Naive B cell (primary cell): Measurements from ENCODE around the gene WDR33. TPM values are rescaled to one million over a fixed set of nuclear protein-coding genes. Genes with fewer than 3 reads are reported as not detected.
A peak's percentile ranks its signal among the peaks of the same experiment; 100 is the strongest.

ENCODE experiments used
- ATAC-seq, 2 donors: fragments of 150-1000 bp; cut with Tn5 transposase; 2 replicates each; pipeline ENCODE4 v1.10.0; 2021; ENCODE audit warnings: low read depth in 2 of 2, mild to moderate bottlenecking in 2 of 2, moderate library complexity in 2 of 2
- DNase-seq: peaks from one replicate; pipeline ENCODE4 v3.0.0; 2022
- H3K27ac Mint-ChIP-seq, 6 donors: one replicate each; pipeline ENCODE4 v1.8.0; 2020 to 2022; ENCODE audit warnings: mild to moderate bottlenecking in 6 of 6, mixed read lengths in 6 of 6, moderate library complexity in 5 of 6, inconsistent platforms in 2 of 6
- H3K27me3 Mint-ChIP-seq, 3 donors: one replicate each; pipeline ENCODE4 v1.8.0; 2021 to 2022; ENCODE audit warnings: mixed read lengths in 3 of 3, mild to moderate bottlenecking in 1 of 3
- H3K36me3 Mint-ChIP-seq, 2 donors: one replicate each; pipeline ENCODE4 v1.8.0; 2020 to 2022; ENCODE audit warnings: mixed read lengths in 2 of 2, inconsistent platforms in 1 of 2, mild to moderate bottlenecking in 1 of 2
- H3K4me1 Mint-ChIP-seq, 3 donors: one replicate each; pipeline ENCODE4 v1.8.0; 2020 to 2022; ENCODE audit warnings: mixed read lengths in 3 of 3, inconsistent platforms in 1 of 3, mild to moderate bottlenecking in 1 of 3, moderate library complexity in 1 of 3
- H3K4me3 Mint-ChIP-seq, 8 donors: one replicate each; pipeline ENCODE4 v1.8.0; 2020 to 2022; ENCODE audit warnings: mild to moderate bottlenecking in 8 of 8, mixed read lengths in 8 of 8, moderate library complexity in 8 of 8, inconsistent platforms in 2 of 8
- H3K9me3 Mint-ChIP-seq, 7 donors: one replicate each; pipeline ENCODE4 v1.8.0; 2020 to 2022; ENCODE audit warnings: mixed read lengths in 7 of 7, mild to moderate bottlenecking in 5 of 7, inconsistent platforms in 2 of 7, moderate library complexity in 1 of 7
- polyA plus RNA-seq, 6 donors: library from polyadenylated mRNA; unstranded; fragments of 300-500 nt; fragmentation: Illumina TruSeq; gene quantifications; one replicate each; pipeline ENCODE4 v1.2.3, GENCODE V29; 2021; ENCODE audit warnings: low read depth in 6 of 6

Gene WDR33
- polyA plus RNA-seq, 6 donors from 2014 or later = 20.5 to 50.4 (median 37.3) TPM

DNA sequence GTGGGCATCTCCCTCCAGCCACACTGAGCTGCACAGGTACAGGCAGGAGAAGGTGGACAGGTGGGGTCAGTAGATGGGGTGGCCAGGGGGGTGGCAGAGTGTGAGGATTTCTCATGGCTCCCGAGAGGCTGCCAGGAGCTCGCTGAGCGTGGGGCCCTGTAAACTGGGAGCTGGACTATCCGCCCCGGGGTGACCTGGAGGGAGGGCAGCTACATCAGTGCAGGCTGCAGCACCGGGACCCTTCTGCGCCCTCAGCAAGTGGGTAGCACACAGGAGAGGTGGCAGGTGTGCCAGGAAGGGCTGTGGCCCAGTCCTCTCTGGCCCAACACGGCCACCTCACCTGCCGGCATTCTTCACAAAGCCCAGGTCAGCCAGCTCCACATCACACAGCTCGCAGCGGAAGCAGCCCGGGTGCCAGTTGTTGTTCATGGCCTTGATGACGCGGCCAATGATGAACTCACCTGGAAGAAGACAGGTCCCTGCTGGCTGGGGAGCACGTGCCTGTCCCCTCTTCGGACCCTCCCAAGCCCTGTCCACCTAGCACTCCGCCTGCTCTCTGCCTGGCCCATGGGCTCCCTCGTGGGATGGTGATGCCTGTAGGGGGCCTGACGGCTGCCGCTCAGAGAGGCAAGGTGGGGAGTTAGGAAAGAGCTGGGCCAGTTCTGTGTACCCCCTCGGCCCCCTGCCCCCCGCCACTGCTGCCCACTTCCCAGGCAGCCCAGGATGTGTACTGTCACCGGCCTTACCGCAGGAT, 156.7 kb downstream of the WDR33 start:
- Mint-ChIP-seq H3K4me1 (peaks cover 30 to 52% (median 43%) of the 10 kb centered on the region in 3 donors), H3K36me3 (no peaks in the 10 kb centered on the region), H3K27me3 (peaks cover 0 to 5% (median 0%) of the 10 kb centered on the region in 3 donors), H3K27ac (no peak overlapping the region), H3K4me3 (no peak overlapping the region), H3K9me3 (no peaks in the 10 kb centered on the region)
- DNase-seq (no peak), ATAC-seq (no peak)

DNA sequence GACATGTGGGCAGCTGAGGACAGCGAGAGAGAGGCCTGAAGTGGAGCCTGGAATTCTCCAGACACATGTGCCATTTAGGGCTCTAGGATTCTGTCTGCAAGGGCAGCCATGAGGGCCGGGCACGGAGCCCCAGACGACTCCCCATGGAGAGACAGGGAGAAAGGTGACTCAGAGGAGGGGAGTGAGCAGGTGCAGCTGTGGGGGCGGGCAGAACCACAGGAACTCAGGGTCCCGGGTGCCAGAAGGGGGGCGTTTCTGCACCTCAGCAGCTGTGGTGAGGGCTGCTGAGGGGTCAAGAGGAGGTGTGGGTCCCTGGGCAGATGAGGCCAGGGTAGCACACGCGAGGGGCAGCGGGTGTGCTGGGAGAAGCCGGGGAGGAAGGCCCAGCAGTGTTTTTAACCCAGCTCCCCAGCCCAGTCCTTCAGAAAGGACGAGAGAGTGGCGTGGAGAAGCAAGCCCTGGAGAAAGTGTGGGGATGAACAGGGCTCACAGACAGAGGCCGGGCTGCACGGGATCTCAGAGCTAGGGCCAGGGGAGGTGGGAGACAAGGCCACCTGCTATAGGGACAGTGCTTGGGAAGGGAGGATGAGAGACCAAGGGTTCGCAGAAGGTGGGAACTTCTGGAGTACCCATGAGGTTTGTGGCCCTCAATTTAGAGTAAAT, 157.4 kb downstream of the WDR33 start:
- H3K4me3 Mint-ChIP-seq = peak overlapping the region in 1 of 8 donors; percentile 50

DNA sequence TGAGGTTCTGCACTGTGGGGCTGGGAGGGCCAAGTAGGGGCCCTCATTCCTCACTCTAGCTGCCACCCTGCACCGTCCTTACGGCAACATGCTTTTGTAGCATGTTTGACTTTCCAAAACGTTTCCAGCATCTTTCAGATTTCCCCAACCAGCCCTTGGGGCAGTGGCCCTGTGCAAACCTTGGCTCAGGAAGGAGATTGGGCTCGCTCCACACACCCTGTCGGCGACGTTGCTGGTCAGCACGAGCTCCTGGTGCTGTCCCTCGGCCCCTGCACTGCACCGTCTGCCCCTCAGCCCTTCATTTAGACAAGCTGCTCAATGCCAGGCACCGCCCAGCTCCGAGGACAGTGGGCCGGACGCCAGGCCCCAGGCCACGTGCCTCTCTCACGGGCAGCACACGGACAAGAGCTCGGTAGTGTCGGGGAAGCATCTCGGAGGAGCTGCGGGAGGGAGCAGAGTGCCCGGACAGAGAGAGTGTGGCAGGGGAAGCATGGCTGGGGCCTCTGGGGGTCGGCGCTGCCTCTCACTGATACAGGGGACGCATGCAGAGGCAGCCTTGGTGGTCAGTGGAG, 158.1 kb downstream of the WDR33 start:
- Mint-ChIP-seq H3K27me3 (no peaks in the 10 kb centered on the region), H3K9me3 (no peaks in the 10 kb centered on the region), H3K4me1 (peaks cover 43 to 60% (median 55%) of the 10 kb centered on the region in 3 donors), H3K27ac (peak overlapping the region in 4 of 6 donors; percentile 59 to 94 (median 68)), H3K4me3 (peak overlapping the region in 3 of 8 donors; percentile 8 to 63 (median 51)), H3K36me3 (no peaks in the 10 kb centered on the region)
- ATAC-seq (no peak), DNase-seq (no peak)

More for the DNA sequence above, 157.4 kb downstream of the WDR33 start:
- Mint-ChIP-seq H3K9me3 (no peaks in the 10 kb centered on the region), H3K36me3 (no peaks in the 10 kb centered on the region), H3K4me1 (peaks cover 36 to 54% (median 50%) of the 10 kb centered on the region in 3 donors), H3K27me3 (no peaks in the 10 kb centered on the region), H3K27ac (peak overlapping the region in 3 of 6 donors; percentile 59 to 68 (median 67))
- DNase-seq (no peak), ATAC-seq (no peak)

DNA sequence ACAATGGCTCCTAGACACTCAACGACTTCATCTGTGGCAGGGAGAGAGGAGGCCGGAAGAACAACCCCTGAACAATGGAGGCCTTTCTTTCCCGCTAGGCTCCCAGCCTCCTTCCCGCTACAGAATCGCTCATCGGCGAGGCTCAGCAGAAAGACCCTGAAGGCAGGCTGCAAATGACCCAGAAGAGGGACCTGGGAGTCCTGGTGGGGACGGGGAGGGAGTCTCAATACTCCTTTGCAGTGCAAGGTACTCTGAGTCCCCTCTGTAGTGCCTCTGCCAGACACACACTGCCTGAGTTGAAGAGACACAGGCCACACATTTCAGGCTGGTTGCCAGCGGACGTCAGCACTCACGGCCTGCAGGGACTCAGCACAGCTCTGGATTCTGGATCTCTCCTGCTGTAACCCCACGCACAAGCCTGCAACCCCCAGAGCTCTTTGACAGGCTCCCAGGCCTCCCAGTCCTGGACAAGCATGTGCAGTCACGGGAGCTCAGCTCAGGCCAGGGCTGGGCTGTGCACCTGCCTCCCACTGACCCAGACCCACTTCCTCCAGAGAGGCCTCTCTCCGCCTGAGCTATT, 158.9 kb downstream of the WDR33 start:
- H3K4me1 Mint-ChIP-seq = peaks cover 45 to 68% (median 61%) of the 10 kb centered on the region in 3 donors
- no peaks in the 10 kb centered on the region for H3K36me3 Mint-ChIP-seq
- DNase-seq (no peak), ATAC-seq (peak; percentile 34 to 44)
- H3K4me3 Mint-ChIP-seq = peak overlapping the region in 5 of 8 donors; percentile 1 to 64 (median 52)
- H3K27ac Mint-ChIP-seq = peak overlapping the region in 4 of 6 donors; percentile 16 to 81 (median 62)
- no peaks in the 10 kb centered on the region for H3K27me3 Mint-ChIP-seq
- H3K9me3 Mint-ChIP-seq = no peaks in the 10 kb centered on the region

DNA sequence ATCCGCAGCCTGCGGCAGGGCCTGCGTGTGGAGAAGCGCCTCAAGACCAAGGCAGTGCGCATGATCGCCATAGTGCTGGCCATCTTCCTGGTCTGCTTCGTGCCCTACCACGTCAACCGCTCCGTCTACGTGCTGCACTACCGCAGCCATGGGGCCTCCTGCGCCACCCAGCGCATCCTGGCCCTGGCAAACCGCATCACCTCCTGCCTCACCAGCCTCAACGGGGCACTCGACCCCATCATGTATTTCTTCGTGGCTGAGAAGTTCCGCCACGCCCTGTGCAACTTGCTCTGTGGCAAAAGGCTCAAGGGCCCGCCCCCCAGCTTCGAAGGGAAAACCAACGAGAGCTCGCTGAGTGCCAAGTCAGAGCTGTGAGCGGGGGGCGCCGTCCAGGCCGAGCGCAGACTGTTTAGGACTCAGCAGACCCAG, 159.6 kb downstream of the WDR33 start:
- Mint-ChIP-seq H3K27me3 (no peaks in the 10 kb centered on the region), H3K36me3 (no peaks in the 10 kb centered on the region), H3K9me3 (no peaks in the 10 kb centered on the region), H3K4me3 (peak overlapping the region in 4 of 8 donors; percentile 16 to 64 (median 48)), H3K4me1 (peaks cover 46 to 69% (median 65%) of the 10 kb centered on the region in 3 donors), H3K27ac (peak overlapping the region in 2 of 6 donors; percentile 49 to 59)
- DNase-seq (no peak), ATAC-seq (no peak)

Other genes with a start within 250 kb of the WDR33 start
- not detected for gene GPR17, start 165.0 kb downstream of the WDR33 start, polyA plus RNA-seq
- 10 to 100 TPM; 11.2 to 60.4 (median 27.7) TPM for gene LIMS2, start 135.6 kb downstream of the WDR33 start, polyA plus RNA-seq
- gene SFT2D3, start 109.7 kb downstream of the WDR33 start, polyA plus RNA-seq = 1 to 10 TPM in 3 of 6 donors, under 1 TPM in 2, not detected in 1; 0.28 to 3.0 (median 2.8) TPM
- gene POLR2D, start 47.0 kb upstream of the WDR33 start, polyA plus RNA-seq = 10 to 100 TPM; 15.9 to 45.1 (median 37.1) TPM
- 1 to 10 TPM; 3.7 to 9.9 (median 7.4) TPM for gene AMMECR1L, start 74.8 kb upstream of the WDR33 start, polyA plus RNA-seq
- gene SAP130, start 216.9 kb upstream of the WDR33 start, polyA plus RNA-seq = 10 to 100 TPM in 1 of 6 donors, 1 to 10 TPM in 5; 5.7 to 12.1 (median 7.1) TPM